ENCODE data around the gene KRT222. TPM values are rescaled to one million over a fixed set of nuclear protein-coding genes. Genes with fewer than 3 reads are reported as not detected.

The KRT222 gene
- total RNA-seq, 1 experiment from 2014 or later, result 0.95 TPM

DNA sequence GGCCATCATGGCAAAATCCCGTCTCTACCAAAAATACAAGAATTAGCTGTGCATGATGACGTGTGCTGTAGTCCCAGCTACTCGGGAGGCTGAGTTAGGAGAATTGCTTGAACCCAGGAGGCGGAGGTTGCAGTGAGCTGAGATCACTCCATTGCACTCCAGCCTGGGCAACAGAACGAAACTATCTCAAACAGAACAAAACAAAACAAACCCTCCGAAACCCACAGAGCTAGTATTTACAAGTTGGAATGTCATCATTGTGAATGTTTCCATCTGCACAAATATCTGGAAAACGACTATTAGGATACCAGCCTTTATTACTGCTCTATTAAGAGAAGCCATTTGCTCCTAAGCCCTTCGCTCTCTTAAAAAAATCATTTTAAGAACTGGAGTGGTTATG, 43.4 kb downstream of the KRT222 start:
- in situ Hi-C loops (cut with HindIII; ENCODE audit: low pct_unique_long_range_greater_than_20kb, low sequenced_read_pairs), result no loop called here
- no peak for DNase-seq (ENCODE audit: low read depth, low spot score)

DNA sequence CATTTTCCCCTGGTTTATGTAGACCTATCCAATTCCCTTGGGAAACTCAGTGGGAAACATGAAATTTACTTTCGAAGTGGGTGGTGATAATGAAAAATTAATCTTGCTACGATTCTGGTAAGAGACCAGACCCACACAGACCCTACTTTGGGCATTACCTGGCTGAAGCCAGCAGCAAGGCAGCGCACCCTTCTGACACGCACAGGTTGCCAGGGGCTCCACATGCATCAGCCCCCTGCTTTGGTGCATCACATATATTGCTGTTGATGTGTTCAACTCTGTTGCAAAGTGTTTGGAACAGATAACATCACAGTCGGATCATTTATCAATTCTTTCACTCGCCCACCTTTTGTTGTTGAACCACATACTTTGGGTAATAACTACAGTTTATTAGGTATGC, 44.0 kb downstream of the KRT222 start:
- in situ Hi-C loops (cut with HindIII; ENCODE audit: low pct_unique_long_range_greater_than_20kb, low sequenced_read_pairs), result no loop called here

GRCh38 chr17:40618754-40619625, 46.0 kb downstream of the KRT222 start:
- in situ Hi-C loops (cut with HindIII; ENCODE audit: low pct_unique_long_range_greater_than_20kb, low sequenced_read_pairs), result no loop called here
- no peak for DNase-seq (ENCODE audit: low read depth, low spot score)

More for the DNA sequence above, 44.0 kb downstream of the KRT222 start:
- no peak for DNase-seq (ENCODE audit: low read depth, low spot score)

- in situ Hi-C loops (cut with HindIII; ENCODE audit: low pct_unique_long_range_greater_than_20kb, low sequenced_read_pairs), result no loop called here
- DNase-seq (ENCODE audit: low read depth, low spot score), result no peak
These were observed 47.2 kb downstream of the KRT222 start for GRCh38 chr17:40617678-40618240.

DNA sequence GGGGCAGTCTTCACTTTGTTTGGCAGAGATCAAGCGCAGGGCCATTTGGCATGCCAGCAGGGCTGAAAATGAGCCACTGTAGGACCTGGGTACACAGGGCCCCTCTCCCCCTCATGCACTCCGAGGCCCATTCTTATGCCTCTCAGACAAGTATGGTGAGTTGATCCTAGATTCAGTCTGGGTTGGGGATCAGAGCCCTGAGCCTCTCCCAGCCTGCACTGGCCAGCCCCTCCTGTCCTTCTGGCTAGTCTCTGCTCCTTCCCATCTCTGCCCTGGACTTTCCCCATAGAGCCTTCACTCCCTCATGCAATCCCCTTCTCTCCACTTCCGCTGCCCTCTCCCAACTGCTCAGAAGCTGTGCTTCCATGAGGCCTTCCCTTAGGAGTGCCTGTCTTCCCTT, 48.4 kb downstream of the KRT222 start:
- DNase-seq (ENCODE audit: low read depth, low spot score), result no peak
- in situ Hi-C loops (cut with HindIII; ENCODE audit: low pct_unique_long_range_greater_than_20kb, low sequenced_read_pairs), result no loop called here

DNA sequence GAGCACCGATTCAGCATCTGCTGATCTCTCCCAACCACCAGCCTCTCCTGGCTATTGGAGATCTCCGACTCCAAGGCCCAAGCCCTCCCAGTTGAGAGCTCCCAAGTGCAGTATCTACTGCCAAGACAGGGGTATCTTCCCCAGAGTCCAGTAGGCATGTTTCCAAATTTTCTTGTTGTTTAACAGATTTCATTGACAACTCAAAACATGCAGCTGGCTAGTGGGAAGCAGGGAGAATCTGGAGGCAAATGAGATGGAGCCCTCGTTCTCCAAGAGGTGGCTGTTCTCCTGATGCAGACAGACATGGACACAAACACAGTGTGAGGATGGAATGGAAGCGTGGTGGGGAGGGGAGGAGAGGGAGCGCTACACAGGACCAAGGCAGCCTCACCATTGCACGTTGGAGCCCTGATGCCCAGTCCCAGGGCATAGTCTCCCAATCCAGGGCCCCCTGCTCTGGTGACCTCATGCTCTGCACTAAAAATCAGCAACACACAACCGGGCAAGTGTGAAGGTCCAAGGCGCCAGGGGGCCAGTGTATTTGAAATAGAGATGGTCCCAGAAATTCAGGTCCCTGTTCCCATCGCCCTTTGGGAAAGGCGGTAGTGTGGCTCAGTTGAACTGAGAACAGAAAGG, 49.0 kb downstream of the KRT222 start:
- in situ Hi-C loops (cut with HindIII; ENCODE audit: low pct_unique_long_range_greater_than_20kb, low sequenced_read_pairs), result no loop called here
- no peak for DNase-seq (ENCODE audit: low read depth, low spot score)

- DNase-seq (ENCODE audit: low read depth, low spot score), result peak; percentile 83
- in situ Hi-C loops (cut with HindIII; ENCODE audit: low pct_unique_long_range_greater_than_20kb, low sequenced_read_pairs), result no loop called here
These were observed 49.7 kb downstream of the KRT222 start for GRCh38 chr17:40615068-40615840.

DNA sequence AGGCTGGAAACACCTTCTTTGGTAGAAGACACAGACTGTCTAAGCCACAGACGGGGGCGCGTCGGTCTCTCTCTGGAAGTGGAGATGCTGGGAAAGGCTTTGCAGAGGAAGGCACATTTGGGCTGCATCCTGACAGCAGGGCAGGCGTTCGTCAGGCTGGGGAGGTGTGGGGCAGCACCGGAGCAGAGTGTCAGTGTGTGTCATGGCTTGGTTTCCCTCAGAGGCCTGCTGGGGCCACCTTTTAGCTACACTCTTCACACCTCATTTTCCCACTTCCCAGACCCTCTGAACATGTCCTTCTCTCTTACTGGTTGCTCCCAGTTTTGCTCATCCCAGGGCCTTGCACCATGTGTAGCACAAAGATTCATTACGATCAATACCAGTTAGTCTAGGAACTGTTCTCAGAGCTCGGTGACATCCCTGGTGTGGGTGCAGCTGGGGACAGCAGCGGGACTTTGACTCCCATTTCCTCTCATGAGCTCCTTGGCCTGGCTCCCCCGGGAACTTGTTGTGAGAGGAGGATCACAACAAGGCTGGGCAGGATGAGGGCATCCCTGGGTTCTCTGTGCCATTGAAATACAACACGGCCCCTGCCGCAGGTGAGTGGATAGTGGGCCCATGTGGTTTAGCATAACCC, 50.4 kb downstream of the KRT222 start:
- DNase-seq (ENCODE audit: low read depth, low spot score), result no peak
- in situ Hi-C loops (cut with HindIII; ENCODE audit: low pct_unique_long_range_greater_than_20kb, low sequenced_read_pairs), result no loop called here

DNA sequence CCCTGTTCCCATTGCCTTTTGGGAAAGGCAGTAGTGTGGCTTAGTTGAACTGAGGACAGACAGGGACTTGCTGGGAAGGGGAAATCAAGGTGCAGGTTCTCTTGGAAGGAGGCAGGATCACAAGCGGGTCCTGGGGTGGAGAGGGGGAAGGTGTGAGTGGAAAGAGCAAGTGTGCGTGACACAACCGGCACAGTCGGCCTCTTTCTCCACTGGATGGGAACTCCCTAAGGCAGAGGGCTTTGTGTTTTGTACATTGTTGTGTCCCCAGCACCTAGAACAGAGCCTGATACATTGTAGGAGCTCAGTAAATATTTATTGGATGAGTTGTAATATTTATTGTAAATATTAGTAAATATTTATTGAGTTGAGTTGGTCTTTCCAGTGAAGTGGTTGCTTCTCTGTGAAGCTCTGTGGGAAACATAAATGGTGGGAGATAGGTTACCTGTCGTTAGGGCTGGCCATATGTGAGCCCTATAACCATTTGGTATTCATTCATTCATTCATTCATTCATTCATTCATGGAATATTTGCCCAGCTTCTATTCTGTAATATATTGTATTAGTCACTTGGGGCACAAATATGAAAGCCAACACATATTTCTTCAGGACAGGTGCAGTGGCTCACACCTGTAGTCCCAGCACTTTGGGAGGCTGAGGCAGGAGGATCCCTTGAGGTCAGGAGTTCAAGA, 51.4 kb downstream of the KRT222 start:
- DNase-seq (ENCODE audit: low read depth, low spot score), result no peak
- in situ Hi-C loops (cut with HindIII; ENCODE audit: low pct_unique_long_range_greater_than_20kb, low sequenced_read_pairs), result no loop called here

- in situ Hi-C loops (cut with HindIII; ENCODE audit: low pct_unique_long_range_greater_than_20kb, low sequenced_read_pairs), result no loop called here
- no peak for DNase-seq (ENCODE audit: low read depth, low spot score)
These were observed 52.3 kb downstream of the KRT222 start for GRCh38 chr17:40612599-40613244.

DNA sequence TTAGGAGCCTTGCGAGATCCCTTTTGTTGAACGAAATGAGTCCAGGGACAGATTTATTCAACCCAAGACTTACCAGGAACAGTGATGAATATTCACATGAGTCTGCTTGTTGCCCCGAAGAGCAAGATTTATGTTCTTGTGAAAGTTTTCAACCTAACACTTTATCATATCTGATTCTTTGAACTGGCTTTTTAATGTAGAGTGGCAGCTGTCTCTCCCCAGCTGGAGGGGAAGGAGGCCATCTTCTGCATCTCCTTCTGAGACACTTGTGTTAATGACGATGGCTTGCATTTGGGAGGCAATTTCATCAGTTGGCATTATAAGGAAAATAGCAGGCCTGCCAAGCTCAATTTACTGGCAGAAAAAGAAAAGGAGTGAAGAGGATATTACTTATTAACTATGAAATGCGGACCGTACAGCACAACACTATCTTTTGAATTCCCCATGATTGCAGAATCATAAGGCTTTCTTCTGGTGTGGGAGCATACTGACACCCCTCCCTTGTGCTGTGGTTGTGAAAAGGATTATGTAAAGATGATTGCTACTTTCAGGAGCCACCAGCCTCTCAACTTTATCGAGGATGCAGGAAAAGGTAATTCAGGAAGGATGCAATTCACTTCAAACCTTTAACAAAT, 53.0 kb downstream of the KRT222 start:
- DNase-seq (ENCODE audit: low read depth, low spot score), result no peak
- in situ Hi-C loops (cut with HindIII; ENCODE audit: low pct_unique_long_range_greater_than_20kb, low sequenced_read_pairs), result no loop called here

DNA sequence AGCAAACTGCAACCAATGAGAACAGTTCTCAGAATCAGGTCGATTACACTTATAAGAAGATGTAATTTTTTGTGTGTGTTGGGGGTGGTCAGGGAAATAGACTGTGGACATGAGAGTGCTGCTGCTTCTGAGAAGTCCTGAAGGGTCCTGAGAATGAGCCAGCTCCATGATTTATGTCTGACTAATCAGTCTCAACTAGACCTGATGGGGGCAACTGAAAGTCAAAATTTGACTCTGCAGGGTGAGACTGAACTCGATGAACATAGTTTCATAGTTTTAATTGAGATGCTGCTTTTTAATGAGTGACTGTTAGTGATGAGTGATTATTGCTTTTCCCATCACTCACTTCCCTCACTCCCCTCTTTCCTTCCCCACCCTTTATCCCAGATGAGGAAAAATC, 54.6 kb downstream of the KRT222 start:
- no peak for DNase-seq (ENCODE audit: low read depth, low spot score)
- in situ Hi-C loops (cut with HindIII; ENCODE audit: low pct_unique_long_range_greater_than_20kb, low sequenced_read_pairs), result no loop called here

GRCh38 chr17:40608061-40608581, 56.9 kb downstream of the KRT222 start:
- DNase-seq (ENCODE audit: low read depth, low spot score), result no peak
- in situ Hi-C loops (cut with HindIII; ENCODE audit: low pct_unique_long_range_greater_than_20kb, low sequenced_read_pairs), result no loop called here

GRCh38 chr17:40607641-40608040, 57.3 kb downstream of the KRT222 start:
- in situ Hi-C loops (cut with HindIII; ENCODE audit: low pct_unique_long_range_greater_than_20kb, low sequenced_read_pairs), result no loop called here
- DNase-seq (ENCODE audit: low read depth, low spot score), result no peak

GRCh38 chr17:40606548-40607353, 58.2 kb downstream of the KRT222 start:
- in situ Hi-C loops (cut with HindIII; ENCODE audit: low pct_unique_long_range_greater_than_20kb, low sequenced_read_pairs), result no loop called here
- DNase-seq (ENCODE audit: low read depth, low spot score), result no peak

Measured in SK-MEL-5 (cell line).